GM19099 (cell line): Measurements from ENCODE around the gene UBE2E2.

ENCODE experiments used
- POLR2A ChIP-seq: IDR thresholded peaks from 3 replicates; pipeline ENCODE4 v1.6.1; 2011; ENCODE audit warnings: low read depth; ENCODE audit not compliant: insufficient read length; ENCODE audit errors: extremely low read depth

The UBE2E2 gene

GRCh38 chr3:23389089-23389488 lies 186.0 kb downstream of the UBE2E2 start:
- no peak for TF ChIP-seq POLR2A

GRCh38 chr3:23389686-23390085 lies 186.6 kb downstream of the UBE2E2 start:
- no peak for TF ChIP-seq POLR2A

GRCh38 chr3:23390446-23390845 lies 187.3 kb downstream of the UBE2E2 start:
- TF ChIP-seq POLR2A = no peak

- TF ChIP-seq POLR2A = no peak
These were observed 187.9 kb downstream of the UBE2E2 start for GRCh38 chr3:23390989-23391553.

- TF ChIP-seq POLR2A = no peak
These were observed 192.0 kb downstream of the UBE2E2 start for GRCh38 chr3:23395115-23395514.

GRCh38 chr3:23396746-23397145 lies 193.6 kb downstream of the UBE2E2 start:
- no peak for TF ChIP-seq POLR2A

- TF ChIP-seq POLR2A = no peak
These were observed 196.1 kb downstream of the UBE2E2 start for GRCh38 chr3:23399221-23399620.

GRCh38 chr3:23402728-23403492 lies 199.8 kb downstream of the UBE2E2 start:
- TF ChIP-seq POLR2A = no peak

- TF ChIP-seq POLR2A = no peak
These were observed 201.1 kb downstream of the UBE2E2 start for GRCh38 chr3:23404246-23404645.

- no peak for TF ChIP-seq POLR2A
These were observed 202.0 kb downstream of the UBE2E2 start for GRCh38 chr3:23405081-23405480.

- TF ChIP-seq POLR2A = no peak
These were observed 203.5 kb downstream of the UBE2E2 start for GRCh38 chr3:23406601-23407000.

GRCh38 chr3:23418026-23418425 lies 214.9 kb downstream of the UBE2E2 start:
- no peak for TF ChIP-seq POLR2A

GRCh38 chr3:23421811-23422516 lies 218.8 kb downstream of the UBE2E2 start:
- no peak for TF ChIP-seq POLR2A

GRCh38 chr3:23422517-23422851 lies 219.4 kb downstream of the UBE2E2 start:
- no peak for TF ChIP-seq POLR2A

- no peak for TF ChIP-seq POLR2A
These were observed 222.3 kb downstream of the UBE2E2 start for GRCh38 chr3:23425410-23425809.

- no peak for TF ChIP-seq POLR2A
These were observed 227.8 kb downstream of the UBE2E2 start for GRCh38 chr3:23430781-23431398.
